Adrenal gland (tissue), 19 donors: ENCODE results near the gene TADA2A. TPM values are rescaled to one million over a fixed set of nuclear protein-coding genes. Genes with fewer than 3 reads are reported as not detected.
A peak's percentile ranks its signal among the peaks of the same experiment; 100 is the strongest.

ENCODE experiments used
- DNase-seq, 7 donors: peaks; one replicate each; pipeline ENCODE4 v3.0.0-alpha.2; 2019 to 2020
- H3K27ac ChIP-seq, 5 donors: fragments of 200-600 bp; sonication (generic) in 4 of 5; 1 replicate in 3 of 5; 2 replicates in 2 of 5; pipeline versions ENCODE4 v1.5.1 to v1.8.0; 2016 to 2020; ENCODE audit warnings: mild to moderate bottlenecking in 1 of 5
- H3K27me3 ChIP-seq: fragments of 200-600 bp; 2 replicates; pipeline ENCODE4 v1.8.0; 2021
- H3K36me3 ChIP-seq, 2 donors: fragments of 200-600 bp; replicated peaks in 1 of 2; 1 replicate in 1 of 2; 2 replicates in 1 of 2; pipeline versions ENCODE4 v1.5.1 to v1.8.0; 2018 to 2022
- H3K4me1 ChIP-seq, 2 donors: fragments of 200-600 bp; replicated peaks in 1 of 2; 1 replicate in 1 of 2; 2 replicates in 1 of 2; pipeline versions ENCODE4 v1.5.1 to v1.8.0; 2018 to 2021
- H3K4me3 ChIP-seq, 4 donors: fragments of 200-600 bp; sonication (generic) in 3 of 4; one replicate each; pipeline ENCODE4 v1.5.1; 2016 to 2018
- H3K9me3 ChIP-seq, 3 donors: fragments of 200-600 bp; sonication (generic) in 1 of 3; replicated peaks in 1 of 3; 1 replicate in 2 of 3; 2 replicates in 1 of 3; pipeline versions ENCODE4 v1.5.1 to v1.8.0; 2016 to 2021
- CTCF ChIP-seq, 6 experiments: fragments of 450-650 bp in 4 of 6; fragments of 200-600 bp in 2 of 6; sonication (generic) in 1 of 6; IDR thresholded peaks; 1 replicate in 5 of 6; 2 replicates in 1 of 6; pipeline versions ENCODE4 v1.5.1 to v1.8.0; 2016 to 2021; ENCODE audit warnings: antibody characterized with exemption in 6 of 6, mild to moderate bottlenecking in 2 of 6, moderate library complexity in 1 of 6
- POLR2A ChIP-seq, 2 donors: fragments of 450-650 bp; IDR thresholded peaks; one replicate each; pipeline ENCODE4 v1.6.1; 2017; ENCODE audit warnings: antibody characterized with exemption in 2 of 2, mild to moderate bottlenecking in 2 of 2, moderate library complexity in 1 of 2
- WGBS, 4 donors: extraction: QIAGEN DNeasy Blood & Tissue Kit in 2 of 4; methylation state at CpG; one replicate each; pipeline versions ENCODE4 v1.1.5 to v1.1.7; 2013 to 2017; 5-methylcytosine and 5-hydroxymethylcytosine counted together
- intact Hi-C, 2 donors: fragments of 100-400 bp; cut with DNase I; formaldehyde crosslinking; loops; one replicate each; pipeline versions ENCODE4 v1.14.1 to v1.15.0; 2022 to 2023
- long read RNA-seq, 10 donors: library from polyadenylated mRNA in 3 of 10; unstranded in 2 of 10; stranded (forward) in 1 of 10; transcript quantifications; one replicate each; pipeline ENCODE4 v2.0.0 and lab custom pipeline, GENCODE V29; 2021 to 2026
- polyA plus RNA-seq, 3 donors: library from polyadenylated mRNA; stranded (reverse); fragments of 200-250 nt in 2 of 3; fragments of 350-450 nt in 1 of 3; fragmentation: Illumina TruSeq in 1 of 3; extraction: RNeasy Lipid Tissue Mini Kit (QIAGEN cat#74804) in 1 of 3; gene quantifications; one replicate each; pipeline ENCODE4 v1.2.3, GENCODE V29; 2013 to 2014
- total RNA-seq, 9 donors: library from RNA; depleted of rRNA in 4 of 9; stranded (reverse); fragments of >200 nt in 4 of 9; fragments of 120-200 nt in 1 of 9; fragmentation: NEBNext Ultra II Directional in 1 of 9; extraction: Animal tissue kit (Norgen Biotek cat#: 25700) in 1 of 9; gene quantifications; one replicate each; pipeline versions ENCODE4 v1.1.0 to v1.2.4, GENCODE V29; 2013 to 2023
- donor health status: healthy with polysubstance abuse.
- donor health status: Bipolar disorder and iron deficiency.
- donor health status: DM: yes; HTN: yes; CAD: no.
- donor health status: DM: no; HTN: no; CAD: no.
- donor health status: DM: no; HTN: no; CAD: no.
- donor health status: DM: yes; HTN: yes; CAD: no.

The TADA2A gene
- total RNA-seq (10 to 100 TPM in 8 of 9 donors, 1 to 10 TPM in 1; 7.6 to 21.5 (median 15.7) TPM), polyA plus RNA-seq (10 to 100 TPM in 2 of 3 donors, 1 to 10 TPM in 1; 8.8 to 18.8 (median 15.7) TPM)
- long read RNA-seq, donor 1 = 0 reads
- long read RNA-seq, donor 2, full-length matches to known transcripts = 3 of 3 reads
- long read RNA-seq, donor 2, partial matches to known transcripts = 0 of 3 reads
- long read RNA-seq, donor 2, other reads (novel, unspliced or antisense) = 0 of 3 reads
- long read RNA-seq, donor 3 = 0 reads
- long read RNA-seq, donor 4, partial matches to known transcripts = 0 of 2 reads
- long read RNA-seq, donor 4, other reads (novel, unspliced or antisense) = 2 of 2 reads
- long read RNA-seq, donor 5, full-length matches to known transcripts = 2 of 9 reads
- long read RNA-seq, donor 5, partial matches to known transcripts = 0 of 9 reads
- long read RNA-seq, donor 5, other reads (novel, unspliced or antisense) = 7 of 9 reads
- long read RNA-seq, donor 6, partial matches to known transcripts = 2 of 4 reads
- long read RNA-seq, donor 6, other reads (novel, unspliced or antisense) = 2 of 4 reads
- long read RNA-seq, donor 7 = 0 reads
- long read RNA-seq, donor 8, full-length matches to known transcripts = 2 of 2 reads
- long read RNA-seq, donor 8, partial matches to known transcripts = 0 of 2 reads
- long read RNA-seq, donor 8, other reads (novel, unspliced or antisense) = 0 of 2 reads
- long read RNA-seq, donor 9, full-length matches to known transcripts = 1 of 1 reads
- long read RNA-seq, donor 9, partial matches to known transcripts = 0 of 1 reads
- long read RNA-seq, donor 9, other reads (novel, unspliced or antisense) = 0 of 1 reads
- long read RNA-seq, donor 10 = 0 reads

GRCh38 chr17:37406635-37407461 is at the start of gene TADA2A, which contains the start of gene ACACA:
Gene TADA2A (plus strand): TSS chr17:37406886. CDS start chr17:37411366, 4,480 bp downstream.
Gene ACACA (minus strand): TSS chr17:37406836. CDS start chr17:37406299, 537 bp downstream.
- H3K4me1 ChIP-seq = peaks cover 7 to 18% of the 10 kb centered on the region in 2 donors
- H3K9me3 ChIP-seq = no peaks in the 10 kb centered on the region
- peaks cover 0 to 8% of the 10 kb centered on the region in 2 donors for H3K36me3 ChIP-seq
- WGBS, 4 donors = 0 to 1% (median 0%) methylated on average over 2 to 95 of the region's 98 CpGs
- H3K27me3 ChIP-seq = no peaks in the 10 kb centered on the region
- H3K27ac ChIP-seq = peak within 1 kb of the TSS; percentile 69 to 99 (median 79)
- intact Hi-C loops = no loop called here
- DNase-seq = peak; percentile 76 to 84 (median 79)
- H3K4me3 ChIP-seq = peak within 1 kb of the TSS; percentile 11 to 88 (median 64)
- TF ChIP-seq POLR2A (IDR thresholded peaks at IDR 0.05) (peak; percentile 46 to 50), CTCF (IDR thresholded peaks at IDR 0.05) (peak in 3 of 6 experiments; percentile 23 to 44 (median 40))

GRCh38 chr17:37358098-37358829 is 48.4 kb upstream of the TADA2A start:
- intact Hi-C loops = loop anchor here in 1 of 2 donors (10.0 kb wide), 1 partner anchor 73 kb away; no protein-coding TSS in a partner anchor
- peak; percentile 58 to 82 (median 73) for DNase-seq
- TF ChIP-seq POLR2A (IDR thresholded peaks at IDR 0.05) (peak in 1 of 2 donors; percentile 51), CTCF (IDR thresholded peaks at IDR 0.05) (no peak)
- Histone ChIP-seq H3K36me3 (no peaks in the 10 kb centered on the region), H3K4me1 (peaks cover 9 to 14% of the 10 kb centered on the region in 2 donors), H3K4me3 (peak overlapping the region; percentile 75 to 82 (median 79)), H3K27me3 (no peaks in the 10 kb centered on the region), H3K9me3 (no peaks in the 10 kb centered on the region), H3K27ac (peak overlapping the region; percentile 59 to 95 (median 79))
- 1 to 3% (median 2%) methylated on average over 12 to 21 of the region's 21 CpGs for WGBS, 4 donors

DNA sequence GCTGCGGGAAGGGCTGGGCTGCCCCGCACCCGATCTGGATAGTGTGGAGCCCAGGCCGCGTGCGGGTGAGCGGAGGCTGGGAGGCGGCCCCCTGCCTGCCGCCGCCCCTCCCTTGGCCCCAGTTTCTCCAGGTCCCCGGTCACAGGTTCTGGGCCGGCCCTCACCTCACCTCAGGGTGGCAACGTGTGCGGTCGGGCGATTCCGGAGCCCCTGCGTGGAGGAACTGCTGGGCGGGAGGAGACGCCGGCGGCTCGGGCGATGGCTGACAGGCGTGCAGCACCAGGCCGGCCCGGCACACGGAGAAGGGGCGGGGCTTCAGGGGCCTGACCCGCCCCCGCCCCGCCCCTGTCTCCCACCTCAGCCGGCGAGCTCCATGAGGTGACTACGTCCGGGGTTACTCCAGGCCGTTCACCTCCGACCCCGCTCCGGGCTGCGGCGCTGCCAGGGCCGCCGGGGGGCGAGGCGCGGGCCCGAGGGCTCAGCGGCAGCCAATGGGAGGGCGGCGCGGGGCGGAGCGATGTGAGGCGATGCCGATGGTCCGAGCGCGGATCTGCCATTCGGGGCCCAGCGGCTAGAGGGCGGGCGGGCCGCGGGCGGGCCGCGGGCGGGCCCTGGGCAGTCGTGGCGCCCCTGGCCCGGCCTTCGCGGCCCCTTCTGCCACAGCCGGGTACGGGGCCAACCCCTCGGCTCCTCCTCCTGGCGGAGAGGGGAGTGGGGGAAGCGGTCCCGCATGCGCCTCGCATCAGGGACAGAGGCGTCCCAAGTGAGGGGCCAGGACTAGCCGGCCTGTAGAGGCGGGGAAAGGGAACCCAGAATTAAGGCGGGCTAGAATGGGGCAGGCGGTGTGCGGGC is 47.6 kb upstream of the TADA2A start:
- Histone ChIP-seq H3K36me3 (no peaks in the 10 kb centered on the region), H3K4me1 (peaks cover 9 to 14% of the 10 kb centered on the region in 2 donors), H3K27ac (peak overlapping the region; percentile 59 to 95 (median 79)), H3K4me3 (peak overlapping the region; percentile 75 to 82 (median 79)), H3K27me3 (no peaks in the 10 kb centered on the region), H3K9me3 (no peaks in the 10 kb centered on the region)
- 0% methylated on average over 8 to 85 of the region's 88 CpGs; no CpG with 5 or more reads in 1 of the 4 donors for WGBS, 4 donors
- TF ChIP-seq CTCF (IDR thresholded peaks at IDR 0.05) = peak in 3 of 6 experiments; percentile 47 to 57 (median 52)
- TF ChIP-seq POLR2A (IDR thresholded peaks at IDR 0.05) = peak; percentile 75 to 81
- DNase-seq = peak; percentile 96 to 98 (median 97)
- intact Hi-C loops = loop anchor here in 1 of 2 donors (10.0 kb wide), 1 partner anchor 74 kb away; no protein-coding TSS in a partner anchor
